PC-3 (cell line): Measurements from ENCODE around the gene VSTM2L.

ENCODE experiments used
- EZH2 ChIP-seq: fragments of 300-600 bp; sonication (generic); IDR thresholded peaks from one replicate; pipeline ENCODE4 v1.6.1; 2017; ENCODE audit warnings: antibody characterized with exemption, mild to moderate bottlenecking, low read length; ENCODE audit not compliant: unreplicated experiment
- EZH2phosphoT487 ChIP-seq: fragments of 300-600 bp; sonication (generic); IDR thresholded peaks from 2 replicates; pipeline ENCODE4 v1.6.1; 2018; ENCODE audit warnings: mild to moderate bottlenecking, antibody characterized with exemption, low read length, borderline replicate concordance
- TF ChIP-seq, protein P1 (sequence below): fragments of 300-600 bp; sonication (generic); conservative IDR thresholded peaks from 2 replicates; pipeline ENCODE4 v1.5.1; 2017; ENCODE audit warnings: antibody characterized with exemption, low read depth, mild to moderate bottlenecking, low read length

DNA sequence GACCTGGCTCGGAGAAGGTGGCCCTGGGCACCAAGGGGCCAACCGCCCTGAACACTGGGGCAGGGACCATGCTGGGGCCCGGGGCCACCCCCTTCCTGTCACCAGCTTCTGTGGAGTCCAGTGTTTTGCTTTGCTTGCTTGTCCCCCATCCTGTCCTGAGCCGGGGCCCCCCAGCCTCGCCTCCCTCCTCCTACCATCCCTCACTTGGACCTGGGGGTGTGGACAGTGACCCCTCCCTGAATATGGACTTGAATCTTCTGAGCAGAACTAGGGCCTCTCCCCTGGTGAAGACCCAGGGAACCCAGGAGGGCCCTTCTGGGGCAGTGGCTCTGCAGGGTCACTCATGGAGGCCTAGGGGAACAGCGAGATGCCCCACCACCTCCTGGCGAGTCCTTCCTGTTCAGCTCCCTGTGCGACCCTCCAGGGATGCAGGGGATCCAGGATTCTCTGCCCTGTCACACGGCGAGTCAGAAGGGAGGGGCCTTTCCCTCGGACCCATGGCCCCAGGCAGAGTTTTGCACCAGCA lies 41.6 kb downstream of the VSTM2L start:
- TF ChIP-seq, protein P1, sequence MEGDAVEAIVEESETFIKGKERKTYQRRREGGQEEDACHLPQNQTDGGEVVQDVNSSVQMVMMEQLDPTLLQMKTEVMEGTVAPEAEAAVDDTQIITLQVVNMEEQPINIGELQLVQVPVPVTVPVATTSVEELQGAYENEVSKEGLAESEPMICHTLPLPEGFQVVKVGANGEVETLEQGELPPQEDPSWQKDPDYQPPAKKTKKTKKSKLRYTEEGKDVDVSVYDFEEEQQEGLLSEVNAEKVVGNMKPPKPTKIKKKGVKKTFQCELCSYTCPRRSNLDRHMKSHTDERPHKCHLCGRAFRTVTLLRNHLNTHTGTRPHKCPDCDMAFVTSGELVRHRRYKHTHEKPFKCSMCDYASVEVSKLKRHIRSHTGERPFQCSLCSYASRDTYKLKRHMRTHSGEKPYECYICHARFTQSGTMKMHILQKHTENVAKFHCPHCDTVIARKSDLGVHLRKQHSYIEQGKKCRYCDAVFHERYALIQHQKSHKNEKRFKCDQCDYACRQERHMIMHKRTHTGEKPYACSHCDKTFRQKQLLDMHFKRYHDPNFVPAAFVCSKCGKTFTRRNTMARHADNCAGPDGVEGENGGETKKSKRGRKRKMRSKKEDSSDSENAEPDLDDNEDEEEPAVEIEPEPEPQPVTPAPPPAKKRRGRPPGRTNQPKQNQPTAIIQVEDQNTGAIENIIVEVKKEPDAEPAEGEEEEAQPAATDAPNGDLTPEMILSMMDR: no peak
- TF ChIP-seq EZH2: no peak
- TF ChIP-seq EZH2phosphoT487: no peak
